ENCODE data around the gene USP20.

The USP20 gene

GRCh38 chr9:129906298-129906697, 71.0 kb downstream of the USP20 start:
- Histone ChIP-seq H3K27me3 (ENCODE audit: insufficient read depth, low read depth) (no peaks in the 10 kb centered on the region), H2AFZ (ENCODE audit: low read depth) (no peak overlapping the region), H3K4me1 (ENCODE audit: low read depth, poor library complexity, severe bottlenecking) (peaks cover 90% of the 10 kb centered on the region), H4K20me1 (ENCODE audit: insufficient read depth) (no peaks in the 10 kb centered on the region), H3K4me3 (IDR thresholded peaks at IDR 0.05; ENCODE audit: insufficient read depth, low read depth, low read length) (no peak overlapping the region), H3K36me3 (ENCODE audit: insufficient read depth) (peaks cover 4% of the 10 kb centered on the region; the same call in 1 of the 2 replicates), H3K79me2 (ENCODE audit: insufficient read depth, low read depth) (no peaks in the 10 kb centered on the region), H3K4me2 (no peak overlapping the region), H3K27ac (no peak overlapping the region), H3K9ac (no peak overlapping the region)
- no peak for TF ChIP-seq CTCF (conservative IDR thresholded peaks at IDR 0.05; ENCODE audit: low read depth, low read length)

DNA sequence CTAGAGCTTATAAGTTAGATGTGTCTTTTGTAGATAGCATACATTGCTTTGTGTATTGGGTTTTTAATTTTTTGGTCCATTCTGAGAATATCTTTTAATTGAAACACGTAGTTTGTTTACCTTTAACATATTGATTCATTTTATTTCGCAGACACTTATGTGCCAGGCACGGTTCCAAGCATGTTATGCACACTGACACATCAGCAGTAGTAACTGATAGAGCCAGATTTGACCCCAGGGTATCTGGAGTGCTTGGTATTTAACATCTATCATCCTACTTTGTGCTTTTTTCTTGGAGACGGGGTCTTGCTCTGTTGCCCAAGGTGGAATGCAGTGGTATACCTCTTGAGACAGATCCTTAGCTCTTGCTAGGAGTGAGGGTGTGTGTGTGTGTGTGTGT, 71.9 kb downstream of the USP20 start:
- Histone ChIP-seq H3K4me2 (peak overlapping the region; percentile 93; the same call in 1 of the 2 replicates), H3K27me3 (ENCODE audit: insufficient read depth, low read depth) (no peaks in the 10 kb centered on the region), H3K4me3 (IDR thresholded peaks at IDR 0.05; ENCODE audit: insufficient read depth, low read depth, low read length) (no peak overlapping the region), H3K79me2 (ENCODE audit: insufficient read depth, low read depth) (no peaks in the 10 kb centered on the region), H2AFZ (ENCODE audit: low read depth) (no peak overlapping the region), H4K20me1 (ENCODE audit: insufficient read depth) (no peaks in the 10 kb centered on the region), H3K4me1 (ENCODE audit: low read depth, poor library complexity, severe bottlenecking) (peaks cover 89% of the 10 kb centered on the region), H3K27ac (peak overlapping the region; percentile 85; the same call in 1 of the 2 replicates), H3K9ac (no peak overlapping the region), H3K36me3 (ENCODE audit: insufficient read depth) (peaks cover 4% of the 10 kb centered on the region; the same call in 1 of the 2 replicates)
- TF ChIP-seq CTCF (conservative IDR thresholded peaks at IDR 0.05; ENCODE audit: low read depth, low read length), result no peak

- Histone ChIP-seq H3K27me3 (ENCODE audit: insufficient read depth, low read depth) (no peaks in the 10 kb centered on the region), H4K20me1 (ENCODE audit: insufficient read depth) (no peaks in the 10 kb centered on the region), H3K36me3 (ENCODE audit: insufficient read depth) (peaks cover 4% of the 10 kb centered on the region; the same call in 1 of the 2 replicates), H3K4me1 (ENCODE audit: low read depth, poor library complexity, severe bottlenecking) (peaks cover 72% of the 10 kb centered on the region), H3K79me2 (ENCODE audit: insufficient read depth, low read depth) (no peaks in the 10 kb centered on the region), H3K27ac (peak overlapping the region; percentile 85), H3K4me2 (peak overlapping the region; percentile 93), H2AFZ (ENCODE audit: low read depth) (no peak overlapping the region), H3K9ac (peak overlapping the region; percentile 30; the same call in 1 of the 2 replicates), H3K4me3 (IDR thresholded peaks at IDR 0.05; ENCODE audit: insufficient read depth, low read depth, low read length) (no peak overlapping the region)
- no peak for TF ChIP-seq CTCF (conservative IDR thresholded peaks at IDR 0.05; ENCODE audit: low read depth, low read length)
Measured at GRCh38 chr9:129908906-129909305, 73.6 kb downstream of the USP20 start.

DNA sequence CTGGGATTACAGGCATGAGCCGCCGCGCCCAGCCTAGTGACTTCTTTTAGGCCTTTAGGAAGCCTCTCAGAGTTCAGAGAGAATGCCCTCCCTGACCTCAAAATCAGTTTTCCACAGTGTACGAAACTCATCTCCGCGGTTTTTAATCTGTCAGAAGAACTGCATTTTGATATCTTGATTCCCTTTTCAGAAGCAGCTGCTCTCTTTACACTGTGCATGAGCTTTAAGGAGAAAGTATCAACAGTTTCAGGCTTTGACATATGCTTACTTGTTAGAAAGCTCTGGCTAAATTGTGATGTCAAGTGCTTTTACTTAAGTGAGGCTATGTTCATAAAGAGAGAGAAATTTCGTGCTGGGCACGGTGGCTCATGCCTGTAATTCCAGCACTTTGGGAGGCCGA, 74.6 kb downstream of the USP20 start:
- H3K4me1 ChIP-seq (ENCODE audit: low read depth, poor library complexity, severe bottlenecking), result peaks cover 63% of the 10 kb centered on the region

More for the DNA sequence above, 74.6 kb downstream of the USP20 start:
- TF ChIP-seq CTCF (conservative IDR thresholded peaks at IDR 0.05; ENCODE audit: low read depth, low read length), result no peak
- Histone ChIP-seq H3K36me3 (ENCODE audit: insufficient read depth) (peaks cover 4% of the 10 kb centered on the region; the same call in 1 of the 2 replicates), H3K4me3 (IDR thresholded peaks at IDR 0.05; ENCODE audit: insufficient read depth, low read depth, low read length) (no peak overlapping the region), H4K20me1 (ENCODE audit: insufficient read depth) (no peaks in the 10 kb centered on the region), H3K27me3 (ENCODE audit: insufficient read depth, low read depth) (no peaks in the 10 kb centered on the region), H3K27ac (peak overlapping the region; percentile 85), H3K79me2 (ENCODE audit: insufficient read depth, low read depth) (no peaks in the 10 kb centered on the region), H2AFZ (ENCODE audit: low read depth) (no peak overlapping the region), H3K9ac (no peak overlapping the region; the same call in 1 of the 2 replicates), H3K4me2 (peak overlapping the region; percentile 93; the same call in 1 of the 2 replicates)
